CD14-positive monocyte (primary cell): ENCODE data around the gene RFNG. TPM values are rescaled to one million over a fixed set of nuclear protein-coding genes. Genes with fewer than 3 reads are reported as not detected.

Experiments used
- DNase-seq, 3 donors: peaks; one replicate each; pipeline ENCODE4 v3.0.0-alpha.2; 2011 to 2022
- H2AFZ ChIP-seq: 2 replicates; pipeline ENCODE4 v1.6.0; 2012; ENCODE audit warnings: mild to moderate bottlenecking, low read depth, low read length, inconsistent platforms; ENCODE audit not compliant: insufficient read depth, poor library complexity, severe bottlenecking
- H3K27ac ChIP-seq, 2 donors: 1 replicate in 1 of 2; 2 replicates in 1 of 2; pipeline ENCODE4 v1.5.1; 2012 to 2013; ENCODE audit warnings: low read length in 2 of 2, control low read depth in 1 of 2, inconsistent platforms in 1 of 2, low read depth in 1 of 2, mild to moderate bottlenecking in 1 of 2
- H3K27me3 ChIP-seq, 2 donors: one replicate each; pipeline versions ENCODE4 v1.6.0 to v1.6.1; 2011 to 2013; ENCODE audit warnings: low read length in 2 of 2; ENCODE audit not compliant: control insufficient read depth in 2 of 2, insufficient read depth in 2 of 2
- H3K36me3 ChIP-seq, 2 donors: replicated peaks in 1 of 2; 1 replicate in 1 of 2; 2 replicates in 1 of 2; pipeline versions ENCODE4 v1.5.1 to v1.6.1; 2012 to 2013; ENCODE audit warnings: low read length in 2 of 2, control low read depth in 1 of 2, inconsistent platforms in 1 of 2, mild to moderate bottlenecking in 1 of 2; ENCODE audit not compliant: insufficient read depth in 2 of 2, control insufficient read depth in 1 of 2
- H3K4me1 ChIP-seq, 2 donors: 1 replicate in 1 of 2; 2 replicates in 1 of 2; pipeline versions ENCODE4 v1.5.1 to v1.6.1; 2012 to 2013; ENCODE audit warnings: low read length in 2 of 2, control low read depth in 1 of 2, inconsistent platforms in 1 of 2, mild to moderate bottlenecking in 1 of 2, moderate library complexity in 1 of 2; ENCODE audit not compliant: insufficient read depth in 2 of 2, control insufficient read depth in 1 of 2
- H3K4me2 ChIP-seq: replicated peaks from 2 replicates; pipeline ENCODE3; 2012; ENCODE audit warnings: low read length, moderate library complexity, mild to moderate bottlenecking; ENCODE audit not compliant: poor library complexity, severe bottlenecking; ENCODE audit errors: extremely low read depth
- H3K4me3 ChIP-seq, 3 experiments: fragments of 200-600 bp in 1 of 3; sonication (generic) in 1 of 3; replicated peaks in 1 of 3; 1 replicate in 2 of 3; 2 replicates in 1 of 3; pipeline ENCODE4 v1.5.1; 2011 to 2013; ENCODE audit warnings: low read length in 3 of 3, mild to moderate bottlenecking in 3 of 3, control low read depth in 2 of 3, low read depth in 2 of 3, inconsistent platforms in 1 of 3, moderate library complexity in 1 of 3
- H3K79me2 ChIP-seq: 2 replicates; pipeline ENCODE4 v1.6.0; 2012; ENCODE audit warnings: mild to moderate bottlenecking, control low read depth, inconsistent platforms, low read length, moderate library complexity; ENCODE audit not compliant: insufficient read depth
- H3K9ac ChIP-seq: 2 replicates; pipeline ENCODE4 v1.6.0; 2017; ENCODE audit warnings: low read length, mild to moderate bottlenecking; ENCODE audit not compliant: insufficient read depth, poor library complexity, severe bottlenecking
- H3K9me3 ChIP-seq, 2 donors: replicated peaks in 1 of 2; 1 replicate in 1 of 2; 2 replicates in 1 of 2; pipeline versions ENCODE4 v1.5.1 to v1.6.1; 2012 to 2013; ENCODE audit warnings: low read length in 2 of 2, control low read depth in 1 of 2; ENCODE audit not compliant: control insufficient read depth in 1 of 2, insufficient read depth in 1 of 2
- H4K20me1 ChIP-seq: 2 replicates; pipeline ENCODE4 v1.6.0; 2012; ENCODE audit warnings: mild to moderate bottlenecking, low read length, control low read depth, moderate library complexity; ENCODE audit not compliant: insufficient read depth
- H3K27ac Mint-ChIP-seq, 7 donors: one replicate each; pipeline ENCODE4 v1.8.0; 2020; ENCODE audit warnings: mild to moderate bottlenecking in 7 of 7, mixed read lengths in 7 of 7, moderate library complexity in 6 of 7, inconsistent platforms in 2 of 7
- H3K27me3 Mint-ChIP-seq, 3 donors: one replicate each; pipeline ENCODE4 v1.8.0; 2021 to 2022; ENCODE audit warnings: low read depth in 3 of 3, mild to moderate bottlenecking in 3 of 3, mixed read lengths in 3 of 3, moderate library complexity in 3 of 3, inconsistent platforms in 1 of 3
- H3K36me3 Mint-ChIP-seq, 2 donors: one replicate each; pipeline ENCODE4 v1.8.0; 2020; ENCODE audit warnings: mixed read lengths in 2 of 2, inconsistent platforms in 1 of 2, mild to moderate bottlenecking in 1 of 2
- H3K4me1 Mint-ChIP-seq: one replicate; pipeline ENCODE4 v1.8.0; 2020; ENCODE audit warnings: mild to moderate bottlenecking, mixed read lengths
- H3K4me3 Mint-ChIP-seq, 2 donors: one replicate each; pipeline ENCODE4 v1.8.0; 2020; ENCODE audit warnings: mild to moderate bottlenecking in 2 of 2, mixed read lengths in 2 of 2, moderate library complexity in 1 of 2
- H3K9me3 Mint-ChIP-seq, 7 donors: one replicate each; pipeline ENCODE4 v1.8.0; 2020 to 2022; ENCODE audit warnings: mixed read lengths in 7 of 7, mild to moderate bottlenecking in 6 of 7, moderate library complexity in 6 of 7, inconsistent platforms in 2 of 7
- WGBS: methylation state at CpG from one replicate; pipeline ENCODE4 v1.1.5; 2013; ENCODE audit warnings: missing lambda C conversion rate; ENCODE audit not compliant: insufficient coverage; 5-methylcytosine and 5-hydroxymethylcytosine counted together
- intact Hi-C, 2 donors: fragments of 100-400 bp; cut with micrococcal nuclease; formaldehyde crosslinking; loops; one replicate each; pipeline versions ENCODE4 v1.15.0 to v1.15.1; 2023
- polyA plus RNA-seq, 3 donors: library from polyadenylated mRNA; depleted of rRNA in 1 of 3; unstranded in 2 of 3; stranded (reverse) in 1 of 3; fragments of 300-500 nt in 2 of 3; fragments of >200 nt in 1 of 3; fragmentation: Illumina TruSeq in 2 of 3; gene quantifications; 1 replicate in 2 of 3; 2 replicates in 1 of 3; pipeline ENCODE4 v1.2.3, GENCODE V29; 2012 to 2021
- TF ChIP-seq, protein P1 (sequence below): fragments of 200-600 bp; IDR thresholded peaks from one replicate; pipeline ENCODE4 v1.8.0; 2022; ENCODE audit warnings: antibody characterized with exemption, mild to moderate bottlenecking

The RFNG gene
- polyA plus RNA-seq, 3 donors: 1.5 to 32.4 (median 4.1) TPM

DNA sequence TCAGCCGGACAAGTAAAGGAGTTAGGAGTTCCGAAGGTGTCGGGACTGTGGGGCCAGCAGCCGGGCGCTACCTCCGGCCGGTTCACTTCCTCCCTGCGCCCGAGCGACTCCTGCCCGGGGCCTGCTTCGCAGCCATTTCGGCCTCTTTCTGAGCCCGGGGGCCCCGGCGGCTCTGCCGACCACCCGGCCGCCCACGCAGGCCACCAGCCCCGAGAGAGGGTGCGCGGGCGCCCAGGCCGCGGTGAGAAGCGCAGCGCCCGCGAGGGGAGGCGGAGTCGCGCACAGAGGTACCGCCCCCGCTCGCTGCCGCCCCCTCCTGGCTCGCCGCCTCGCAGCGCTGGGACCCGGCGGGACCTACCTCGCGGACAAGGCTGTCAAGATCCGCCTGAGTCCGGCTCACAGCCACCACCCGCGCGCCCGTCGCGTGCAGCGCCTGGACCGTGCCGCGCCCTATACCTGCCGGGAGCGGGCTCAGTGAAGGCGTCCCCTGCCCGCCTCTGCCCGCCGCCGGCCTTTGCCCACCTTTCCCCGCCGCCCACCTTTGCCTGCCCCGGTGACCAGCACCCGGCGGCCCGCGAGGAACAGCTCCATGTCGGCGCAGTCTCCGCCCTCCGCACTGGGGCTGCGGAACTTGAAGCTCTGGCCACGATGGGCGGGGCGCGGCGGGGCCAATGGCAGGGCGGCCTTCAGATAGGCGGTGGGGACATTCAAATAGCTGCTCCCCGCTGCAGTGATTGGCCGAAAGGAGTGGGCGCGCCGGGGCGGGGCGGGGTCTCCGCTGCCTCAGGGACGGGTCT, 14.3 kb downstream of the RFNG start, which contains the start of gene DCXR:
TSS of gene DCXR (minus strand) at position 606 of the 797 bp plus-strand sequence. CDS start at position 591, 15 bp downstream.
- peak within 1 kb of the TSS; percentile 37 to 89 (median 70) for H3K4me3 ChIP-seq
- H3K27me3 Mint-ChIP-seq: peaks cover 10 to 13% (median 10%) of the 10 kb centered on the region in 3 donors
- TF ChIP-seq, protein P1, sequence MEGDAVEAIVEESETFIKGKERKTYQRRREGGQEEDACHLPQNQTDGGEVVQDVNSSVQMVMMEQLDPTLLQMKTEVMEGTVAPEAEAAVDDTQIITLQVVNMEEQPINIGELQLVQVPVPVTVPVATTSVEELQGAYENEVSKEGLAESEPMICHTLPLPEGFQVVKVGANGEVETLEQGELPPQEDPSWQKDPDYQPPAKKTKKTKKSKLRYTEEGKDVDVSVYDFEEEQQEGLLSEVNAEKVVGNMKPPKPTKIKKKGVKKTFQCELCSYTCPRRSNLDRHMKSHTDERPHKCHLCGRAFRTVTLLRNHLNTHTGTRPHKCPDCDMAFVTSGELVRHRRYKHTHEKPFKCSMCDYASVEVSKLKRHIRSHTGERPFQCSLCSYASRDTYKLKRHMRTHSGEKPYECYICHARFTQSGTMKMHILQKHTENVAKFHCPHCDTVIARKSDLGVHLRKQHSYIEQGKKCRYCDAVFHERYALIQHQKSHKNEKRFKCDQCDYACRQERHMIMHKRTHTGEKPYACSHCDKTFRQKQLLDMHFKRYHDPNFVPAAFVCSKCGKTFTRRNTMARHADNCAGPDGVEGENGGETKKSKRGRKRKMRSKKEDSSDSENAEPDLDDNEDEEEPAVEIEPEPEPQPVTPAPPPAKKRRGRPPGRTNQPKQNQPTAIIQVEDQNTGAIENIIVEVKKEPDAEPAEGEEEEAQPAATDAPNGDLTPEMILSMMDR: peak; percentile 95
- peak within 1 kb of the TSS; percentile 53 to 80 for H3K27ac ChIP-seq
- no peaks in the 10 kb centered on the region for H3K9me3 ChIP-seq
- peak within 1 kb of the TSS; percentile 83 for H2AFZ ChIP-seq
- peaks cover 27 to 38% of the 10 kb centered on the region in 2 donors for H3K4me1 ChIP-seq
- peak within 1 kb of the TSS; percentile 82 to 92 for H3K4me3 Mint-ChIP-seq
- H3K27ac Mint-ChIP-seq: peak within 1 kb of the TSS; percentile 83 to 96 (median 93)
- peak; percentile 92 to 93 (median 92) for DNase-seq
- WGBS: under 1% methylated on average over 91 of the region's 92 CpGs
- intact Hi-C loops: loop anchor here (5.0 to 10.0 kb wide), 4 partner anchors 58 to 418 kb away; partner anchors contain the start of genes CYBC1 (in 1 of the 2), FASN (in 1 of the 2), NARF (in 1 of the 2) and SLC25A10 (in 1 of the 2)
- H3K27me3 ChIP-seq: peaks cover 3 to 5% of the 10 kb centered on the region in 2 donors
- H3K36me3 Mint-ChIP-seq: peaks cover 11 to 19% of the 10 kb centered on the region in 2 donors
- peaks cover 33% of the 10 kb centered on the region for H3K4me1 Mint-ChIP-seq
- peak within 1 kb of the TSS; percentile 75 for H3K9ac ChIP-seq
- H3K9me3 Mint-ChIP-seq: peaks cover 0 to 3% (median 0%) of the 10 kb centered on the region in 7 donors
- H3K36me3 ChIP-seq: peaks cover 0 to 7% of the 10 kb centered on the region in 2 donors
- peaks cover 11% of the 10 kb centered on the region for H4K20me1 ChIP-seq
- H3K4me2 ChIP-seq: peak within 1 kb of the TSS; percentile 100
- H3K79me2 ChIP-seq: peaks cover 3% of the 10 kb centered on the region

DNA sequence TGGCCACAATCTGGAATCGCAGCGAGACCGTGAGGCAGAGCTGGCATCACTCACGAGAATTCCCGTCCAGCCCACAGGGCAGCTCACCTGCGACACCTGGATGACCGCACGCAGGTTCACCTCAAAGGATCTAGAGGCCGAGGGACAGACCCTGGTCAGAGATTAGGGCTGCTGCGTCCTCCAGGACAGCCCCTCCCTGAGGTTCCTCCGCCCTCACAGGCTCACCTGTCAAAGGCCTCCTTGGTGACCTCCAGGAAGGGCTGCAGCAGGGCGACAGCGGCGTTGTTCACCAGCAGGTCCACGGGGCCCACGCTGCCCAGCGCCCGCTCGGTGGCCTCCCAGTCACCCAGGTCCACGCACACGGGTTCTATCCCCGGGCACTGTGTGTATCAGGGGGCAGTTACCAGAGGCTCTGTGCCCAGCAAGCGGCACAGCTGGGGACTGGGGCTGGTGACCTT, 14.9 kb downstream of the RFNG start:
- peaks cover 11 to 19% of the 10 kb centered on the region in 2 donors for H3K36me3 Mint-ChIP-seq
- H3K27me3 ChIP-seq: peaks cover 6 to 10% of the 10 kb centered on the region in 2 donors
- peak overlapping the region; percentile 75 for H3K9ac ChIP-seq
- peaks cover 3% of the 10 kb centered on the region for H3K79me2 ChIP-seq
- peaks cover 0 to 7% of the 10 kb centered on the region in 2 donors for H3K36me3 ChIP-seq
- peak overlapping the region; percentile 100 for H3K4me2 ChIP-seq
- H3K9me3 ChIP-seq: no peaks in the 10 kb centered on the region
- H3K27me3 Mint-ChIP-seq: peaks cover 11 to 17% (median 12%) of the 10 kb centered on the region in 3 donors
- peaks cover 0 to 5% (median 0%) of the 10 kb centered on the region in 7 donors for H3K9me3 Mint-ChIP-seq
- WGBS: 49% methylated on average over 23 of the region's 23 CpGs
- peaks cover 11% of the 10 kb centered on the region for H4K20me1 ChIP-seq
- H3K4me1 Mint-ChIP-seq: peaks cover 33% of the 10 kb centered on the region
- H2AFZ ChIP-seq: peak overlapping the region; percentile 83
- peak overlapping the region; percentile 37 to 89 (median 70) for H3K4me3 ChIP-seq
- peak overlapping the region; percentile 80 to 82 for H3K4me3 Mint-ChIP-seq
- DNase-seq: no peak
- TF ChIP-seq, protein P1: no peak
- H3K4me1 ChIP-seq: peaks cover 32 to 43% of the 10 kb centered on the region in 2 donors
- H3K27ac ChIP-seq: peak overlapping the region; percentile 53 to 80
- intact Hi-C loops: loop anchor here (5.0 to 10.0 kb wide), 4 partner anchors 58 to 418 kb away; partner anchors contain the start of genes CYBC1 (in 1 of the 2), FASN (in 1 of the 2), NARF (in 1 of the 2) and SLC25A10 (in 1 of the 2)
- H3K27ac Mint-ChIP-seq: peak overlapping the region in 4 of 7 donors; percentile 46 to 83 (median 57)
